AG09309 (cell line): ENCODE measurements around the gene HTR2A.
"Not testable (repeated sequence)": the region's sequence is repeated elsewhere in the genome, so short reads cannot be mapped to it uniquely, and the experiment has no call there.

Source experiments
- DNase-seq: peaks from one replicate; pipeline ENCODE4 v3.0.0-alpha.2; 2010; ENCODE audit warnings: low read depth
- H3K4me3 ChIP-seq: 2 replicates; pipeline ENCODE4 v1.5.1; 2011; ENCODE audit warnings: mild to moderate bottlenecking, low read depth, low read length, moderate library complexity; ENCODE audit not compliant: control insufficient read depth
- CTCF ChIP-seq: IDR thresholded peaks from 2 replicates; pipeline ENCODE4 v1.5.1; 2011; ENCODE audit warnings: mild to moderate bottlenecking, low read depth, low read length, inconsistent platforms; ENCODE audit not compliant: insufficient read depth, control insufficient read depth; ENCODE audit errors: missing control alignments

Gene HTR2A

DNA sequence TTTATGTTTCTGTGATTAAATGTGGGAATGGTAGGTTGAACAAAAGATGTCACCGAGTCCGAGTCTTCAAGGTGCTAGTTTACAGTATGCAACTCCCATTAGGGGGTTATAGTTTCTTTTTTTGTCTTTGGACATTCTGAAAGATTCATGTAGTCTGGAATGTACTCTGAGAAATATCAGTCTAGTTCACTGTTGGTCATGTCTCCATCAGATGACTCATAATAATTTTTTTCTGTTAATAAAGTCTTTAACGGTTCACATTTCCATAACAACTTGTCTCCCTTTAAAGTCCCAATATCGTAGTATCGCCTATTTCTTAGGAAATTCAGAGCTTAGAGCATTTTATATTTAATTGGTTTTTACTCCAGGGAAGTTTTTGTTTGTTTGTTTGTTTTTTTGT lies 86.4 kb downstream of the HTR2A start:
- TF ChIP-seq CTCF = no peak

GRCh38 chr13:46804921-46805320 lies 91.9 kb downstream of the HTR2A start:
- DNase-seq, H3K4me3 ChIP-seq: not testable (repeated sequence)

More for the DNA sequence above, 86.4 kb downstream of the HTR2A start:
- DNase-seq = no peak
- H3K4me3 ChIP-seq = no peak overlapping the region

DNA sequence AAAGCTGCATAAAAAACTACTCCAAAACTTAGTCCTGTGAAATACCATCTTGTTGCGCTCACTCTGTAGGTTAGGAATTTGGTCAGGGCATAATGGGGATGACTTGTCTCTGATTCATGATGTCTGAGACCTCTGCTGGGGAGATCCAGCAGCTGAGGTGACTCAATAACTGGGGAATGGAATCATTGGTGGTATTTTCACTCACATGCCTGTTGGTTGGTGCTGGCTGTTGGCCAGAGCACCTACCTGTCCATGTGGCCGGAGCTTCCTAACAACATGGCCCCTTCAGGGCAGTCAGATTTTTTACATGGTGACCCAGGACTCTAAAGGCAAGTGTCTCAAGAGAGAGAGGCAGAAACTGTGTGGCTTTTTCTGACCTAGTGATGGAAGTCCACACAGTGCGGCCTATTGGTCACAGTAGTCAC lies 92.5 kb downstream of the HTR2A start:
- TF ChIP-seq CTCF = peak; percentile 13
- DNase-seq = peak; percentile 81

DNA sequence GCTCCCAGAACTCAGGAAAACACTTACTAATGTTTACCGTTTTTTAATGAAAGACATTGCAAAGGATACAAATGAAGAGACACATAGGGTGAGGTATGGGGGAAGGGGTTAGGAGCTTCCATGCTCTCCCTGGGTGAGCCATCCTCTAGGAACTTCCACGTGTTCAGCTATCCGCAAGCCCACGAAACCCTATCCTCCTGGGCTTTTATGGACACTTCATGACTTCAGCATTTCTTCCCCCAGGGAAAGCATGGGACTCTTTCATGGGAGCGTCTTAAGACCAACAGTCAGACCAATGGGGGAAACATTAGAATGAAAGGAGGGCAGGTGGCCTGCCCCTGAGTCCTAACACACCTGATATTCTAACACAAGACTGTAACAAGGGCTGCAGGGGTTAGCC lies 93.3 kb downstream of the HTR2A start:
- no peak overlapping the region for H3K4me3 ChIP-seq
- no peak for DNase-seq
- no peak for TF ChIP-seq CTCF

More for the DNA sequence above, 92.5 kb downstream of the HTR2A start:
- no peak overlapping the region for H3K4me3 ChIP-seq

GRCh38 chr13:46801858-46802257 lies 95.0 kb downstream of the HTR2A start:
- H3K4me3 ChIP-seq = no peak overlapping the region
- TF ChIP-seq CTCF = no peak
- DNase-seq = no peak

- H3K4me3 ChIP-seq = no peak overlapping the region
- no peak for DNase-seq
- no peak for TF ChIP-seq CTCF
Observed at GRCh38 chr13:46799139-46799538, 97.7 kb downstream of the HTR2A start.

GRCh38 chr13:46797501-46798237 lies 99.2 kb downstream of the HTR2A start:
- no peak for TF ChIP-seq CTCF
- peak overlapping the region; percentile 81 for H3K4me3 ChIP-seq
- DNase-seq = no peak
